HepG2 (cell line): ENCODE data around the gene ZNRD2. TPM values are rescaled to one million over a fixed set of nuclear protein-coding genes. Genes with fewer than 3 reads are reported as not detected.
A peak's percentile ranks its signal among the peaks of the same experiment; 100 is the strongest.

Source experiments
- FLYWCH1 ChIP-seq: sonication (generic); formaldehyde crosslinking; IDR thresholded peaks from 2 replicates; pipeline ENCODE4 v1.8.1; 2023; ENCODE audit warnings: mild to moderate bottlenecking, missing genetic modification reagents
- FUBP1 ChIP-seq: sonication (generic); formaldehyde crosslinking; IDR thresholded peaks from 2 replicates; pipeline ENCODE4 v1.5.1; 2020; ENCODE audit warnings: missing genetic modification reagents, mild to moderate bottlenecking, borderline replicate concordance
- JARID2 ChIP-seq: sonication (generic); formaldehyde crosslinking; IDR thresholded peaks from 2 replicates; pipeline ENCODE4 v1.8.1; 2023; ENCODE audit warnings: missing genetic modification reagents, inconsistent platforms; ENCODE audit not compliant: insufficient replicate concordance
- KAT8 ChIP-seq: IDR thresholded peaks from 2 replicates; pipeline ENCODE4 v1.6.1; 2016; ENCODE audit warnings: missing genetic modification reagents, missing compliant biosample characterization
- POLR2A ChIP-seq, 2 experiments: IDR thresholded peaks; 2 replicates each; pipeline ENCODE4 v1.6.1; 2011; ENCODE audit warnings: low read depth in 2 of 2, low read length in 2 of 2, mild to moderate bottlenecking in 1 of 2, moderate library complexity in 1 of 2; ENCODE audit not compliant: insufficient read depth in 1 of 2
- SMAD1 ChIP-seq: sonication (generic); formaldehyde crosslinking; IDR thresholded peaks from 2 replicates; pipeline ENCODE4 v1.4.0; 2020; ENCODE audit warnings: missing genetic modification reagents, low read depth, mild to moderate bottlenecking, borderline replicate concordance
- SNAPC5 ChIP-seq: sonication (generic); formaldehyde crosslinking; IDR thresholded peaks from 2 replicates; pipeline ENCODE4 v1.8.1; 2023; ENCODE audit warnings: mild to moderate bottlenecking, missing genetic modification reagents, borderline replicate concordance
- TCF7L2 ChIP-seq: IDR thresholded peaks from 2 replicates; pipeline ENCODE4 v1.6.1; 2011; ENCODE audit warnings: mild to moderate bottlenecking, low read depth, low read length, moderate library complexity
- U2AF2 ChIP-seq: fragments of 200-400 bp; formaldehyde crosslinking; IDR thresholded peaks from 2 replicates; pipeline ENCODE4 v1.6.1; 2017; ENCODE audit warnings: low read depth, mild to moderate bottlenecking, low read length
- ZBTB40 ChIP-seq, 2 experiments: fragments of 450-650 bp in 1 of 2; sonication (generic) in 1 of 2; formaldehyde crosslinking in 1 of 2; IDR thresholded peaks; 2 replicates each; pipeline versions ENCODE4 v1.6.1 to v1.8.0; 2016 to 2022; ENCODE audit warnings: antibody characterized with exemption in 1 of 2, mild to moderate bottlenecking in 1 of 2, missing genetic modification reagents in 1 of 2
- ZZZ3 ChIP-seq: sonication (generic); formaldehyde crosslinking; IDR thresholded peaks from 2 replicates; pipeline ENCODE4 v1.4.0; 2020; ENCODE audit warnings: missing genetic modification reagents, mild to moderate bottlenecking, borderline replicate concordance
- polyA plus RNA-seq, 8 experiments: library from polyadenylated mRNA; depleted of rRNA in 3 of 8; stranded (reverse) in 7 of 8; unstranded in 1 of 8; fragments of >200 nt; fragmentation: Illumina TruSeq in 4 of 8; extraction: Trizol in 4 of 8; gene quantifications; 2 replicates each; pipeline versions ENCODE4 v1.2.1 to v1.2.3, GENCODE V29; 2011 to 2016; ENCODE audit warnings: low read depth in 4 of 8, missing spikeins in 1 of 8, mixed read lengths in 1 of 8; ENCODE audit not compliant: insufficient read depth in 1 of 8
- total RNA-seq, 5 experiments: library from RNA; depleted of rRNA; stranded (reverse); fragments of >200 nt; fragmentation: Illumina TruSeq; extraction: Trizol; gene quantifications; 2 replicates each; pipeline ENCODE4 v1.2.3, GENCODE V29; 2016; ENCODE audit warnings: low read depth in 1 of 5
- TF ChIP-seq, protein P1 (sequence below): sonication (generic); formaldehyde crosslinking; IDR thresholded peaks from 2 replicates; pipeline ENCODE4 v1.5.1; 2020; ENCODE audit warnings: mild to moderate bottlenecking, missing genetic modification reagents, borderline replicate concordance

ZNRD2 gene
- total and polyA plus RNA-seq, 2 of the 13 experiments (the other 11 are each of a cell fraction or from before 2014, with no cell fraction given): 29.2 to 34.0 TPM

GRCh38 chr11:65528819-65529350 is 41.4 kb upstream of the ZNRD2 start (continued):
- TF ChIP-seq U2AF2: no peak
- TF ChIP-seq, protein P1, sequence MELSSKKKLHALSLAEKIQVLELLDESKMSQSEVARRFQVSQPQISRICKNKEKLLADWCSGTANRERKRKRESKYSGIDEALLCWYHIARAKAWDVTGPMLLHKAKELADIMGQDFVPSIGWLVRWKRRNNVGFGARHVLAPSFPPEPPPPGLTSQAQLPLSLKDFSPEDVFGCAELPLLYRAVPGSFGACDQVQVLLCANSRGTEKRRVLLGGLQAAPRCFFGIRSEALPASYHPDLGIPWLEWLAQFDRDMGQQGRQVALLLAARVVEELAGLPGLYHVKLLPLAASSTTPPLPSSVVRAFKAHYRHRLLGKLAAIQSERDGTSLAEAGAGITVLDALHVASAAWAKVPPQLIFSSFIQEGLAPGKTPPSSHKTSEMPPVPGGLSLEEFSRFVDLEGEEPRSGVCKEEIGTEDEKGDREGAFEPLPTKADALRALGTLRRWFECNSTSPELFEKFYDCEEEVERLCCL (CRISPR knock-in tag): no peak
- TF ChIP-seq ZBTB40 (IDR thresholded peaks at IDR 0.05): no peak
- TF ChIP-seq ZBTB40 (CRISPR knock-in tag; IDR thresholded peaks at IDR 0.05): no peak
- TF ChIP-seq TCF7L2: no peak
- no peak for TF ChIP-seq FLYWCH1 (CRISPR knock-in tag)
- TF ChIP-seq ZZZ3 (CRISPR knock-in tag): peak; percentile 14; the same call in 1 of the 2 replicates
- no peak for TF ChIP-seq JARID2 (CRISPR knock-in tag)
- TF ChIP-seq SMAD1: no peak
- TF ChIP-seq FUBP1 (CRISPR knock-in tag): no peak
- peak in 1 of 2 experiments; percentile 40; a peak in 1 of 4 replicates for TF ChIP-seq POLR2A (IDR thresholded peaks at IDR 0.05; ENCODE audit: insufficient read depth in 1 of 2, low read depth in 2 of 2, low read length in 2 of 2)
- no peak for TF ChIP-seq SNAPC5
- no peak for TF ChIP-seq KAT8
